K562 (cell line): ENCODE measurements around the gene CDC123.

Experiments
- POLR2A ChIP-seq: fragments of 450-650 bp; conservative IDR thresholded peaks from 2 replicates; pipeline ENCODE4 v1.6.1; 2016
- TBP ChIP-seq: optimal IDR thresholded peaks from 2 replicates; pipeline ENCODE3; 2011; ENCODE audit warnings: low read depth, low read length, improper control_type of control experiment
- TOE1 ChIP-seq, 2 experiments: fragments of 450-650 bp in 1 of 2; sonication (generic) in 1 of 2; formaldehyde crosslinking in 1 of 2; IDR thresholded peaks; 2 replicates each; pipeline versions ENCODE4 v1.7.1 to v1.8.0; 2016 to 2022; ENCODE audit warnings: borderline replicate concordance in 2 of 2, mild to moderate bottlenecking in 2 of 2, antibody characterized with exemption in 1 of 2, inconsistent platforms in 1 of 2, low read depth in 1 of 2, missing genetic modification reagents in 1 of 2, moderate library complexity in 1 of 2
- TRIM28 ChIP-seq: fragments of 450-650 bp; IDR thresholded peaks from 2 replicates; pipeline ENCODE4 v1.6.1; 2017
- ZNF561 ChIP-seq: fragments of 450-650 bp; formaldehyde crosslinking; conservative IDR thresholded peaks from 2 replicates; pipeline ENCODE4 v1.4.0; 2020; ENCODE audit warnings: mild to moderate bottlenecking, moderate library complexity
- TF ChIP-seq, protein P1 (sequence below): sonication (generic); formaldehyde crosslinking; IDR thresholded peaks from 2 replicates; pipeline ENCODE4 v1.8.1; 2023; ENCODE audit warnings: mild to moderate bottlenecking, missing genetic modification reagents

DNA sequence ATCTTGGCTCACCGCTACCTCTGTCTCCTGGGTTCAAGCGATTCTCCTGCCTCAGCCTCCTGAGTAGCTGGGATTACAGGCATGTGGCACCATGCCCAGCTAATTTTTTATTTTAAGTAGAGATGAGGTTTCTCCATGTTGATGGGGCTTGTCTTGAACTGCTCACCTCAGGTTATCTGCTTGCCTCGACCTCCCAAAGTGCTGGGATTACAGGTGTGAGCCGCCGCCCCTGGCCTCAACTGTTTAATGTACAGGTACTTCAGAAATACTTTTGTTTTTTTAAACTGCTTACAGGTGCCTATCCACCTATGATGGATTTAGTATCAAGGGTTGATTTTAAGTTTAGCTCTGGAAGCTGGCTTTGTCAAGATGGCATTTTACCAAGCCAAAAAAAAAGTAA lies 55.6 kb downstream of the CDC123 start:
- no peak; the same call in 1 of the 2 replicates for TF ChIP-seq POLR2A
- TF ChIP-seq TOE1 (IDR thresholded peaks at IDR 0.05; ENCODE audit: borderline replicate concordance) = no peak
- no peak for TF ChIP-seq TOE1 (CRISPR knock-in tag; IDR thresholded peaks at IDR 0.05; ENCODE audit: borderline replicate concordance, low read depth)
- TF ChIP-seq, protein P1, sequence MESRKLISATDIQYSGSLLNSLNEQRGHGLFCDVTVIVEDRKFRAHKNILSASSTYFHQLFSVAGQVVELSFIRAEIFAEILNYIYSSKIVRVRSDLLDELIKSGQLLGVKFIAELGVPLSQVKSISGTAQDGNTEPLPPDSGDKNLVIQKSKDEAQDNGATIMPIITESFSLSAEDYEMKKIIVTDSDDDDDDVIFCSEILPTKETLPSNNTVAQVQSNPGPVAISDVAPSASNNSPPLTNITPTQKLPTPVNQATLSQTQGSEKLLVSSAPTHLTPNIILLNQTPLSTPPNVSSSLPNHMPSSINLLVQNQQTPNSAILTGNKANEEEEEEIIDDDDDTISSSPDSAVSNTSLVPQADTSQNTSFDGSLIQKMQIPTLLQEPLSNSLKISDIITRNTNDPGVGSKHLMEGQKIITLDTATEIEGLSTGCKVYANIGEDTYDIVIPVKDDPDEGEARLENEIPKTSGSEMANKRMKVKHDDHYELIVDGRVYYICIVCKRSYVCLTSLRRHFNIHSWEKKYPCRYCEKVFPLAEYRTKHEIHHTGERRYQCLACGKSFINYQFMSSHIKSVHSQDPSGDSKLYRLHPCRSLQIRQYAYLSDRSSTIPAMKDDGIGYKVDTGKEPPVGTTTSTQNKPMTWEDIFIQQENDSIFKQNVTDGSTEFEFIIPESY (CRISPR knock-in tag) = no peak
- no peak for TF ChIP-seq TBP
- no peak for TF ChIP-seq TRIM28
- no peak for TF ChIP-seq ZNF561 (CRISPR knock-in tag)
